Measurements from ENCODE around the gene AIF1L. TPM values are rescaled to one million over a fixed set of nuclear protein-coding genes. Genes with fewer than 3 reads are reported as not detected.

Gene AIF1L
- total RNA-seq, 1 experiment from 2014 or later = 103 TPM

DNA sequence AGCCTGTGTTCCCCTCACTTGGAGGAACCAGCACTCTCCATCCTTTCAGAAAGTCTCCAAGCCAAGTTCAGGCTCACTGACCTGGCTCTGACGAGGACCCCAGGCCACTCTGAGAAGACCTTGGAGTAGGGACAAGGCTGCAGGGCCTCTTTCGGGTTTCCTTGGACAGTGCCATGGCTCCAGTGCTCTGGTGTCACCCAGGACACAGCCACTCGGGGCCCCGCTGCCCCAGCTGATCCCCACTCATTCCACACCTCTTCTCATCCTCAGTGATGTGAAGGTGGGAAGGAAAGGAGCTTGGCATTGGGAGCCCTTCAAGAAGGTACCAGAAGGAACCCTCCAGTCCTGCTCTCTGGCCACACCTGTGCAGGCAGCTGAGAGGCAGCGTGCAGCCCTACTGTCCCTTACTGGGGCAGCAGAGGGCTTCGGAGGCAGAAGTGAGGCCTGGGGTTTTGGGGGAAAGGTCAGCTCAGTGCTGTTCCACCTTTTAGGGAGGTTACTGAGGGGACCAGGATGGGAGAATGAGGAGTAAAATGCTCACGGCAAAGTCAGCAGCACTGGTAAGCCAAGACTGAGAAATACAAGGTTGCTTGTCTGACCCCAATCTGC lies 24.4 kb downstream of the AIF1L start (continued):
- TF ChIP-seq, protein P1, sequence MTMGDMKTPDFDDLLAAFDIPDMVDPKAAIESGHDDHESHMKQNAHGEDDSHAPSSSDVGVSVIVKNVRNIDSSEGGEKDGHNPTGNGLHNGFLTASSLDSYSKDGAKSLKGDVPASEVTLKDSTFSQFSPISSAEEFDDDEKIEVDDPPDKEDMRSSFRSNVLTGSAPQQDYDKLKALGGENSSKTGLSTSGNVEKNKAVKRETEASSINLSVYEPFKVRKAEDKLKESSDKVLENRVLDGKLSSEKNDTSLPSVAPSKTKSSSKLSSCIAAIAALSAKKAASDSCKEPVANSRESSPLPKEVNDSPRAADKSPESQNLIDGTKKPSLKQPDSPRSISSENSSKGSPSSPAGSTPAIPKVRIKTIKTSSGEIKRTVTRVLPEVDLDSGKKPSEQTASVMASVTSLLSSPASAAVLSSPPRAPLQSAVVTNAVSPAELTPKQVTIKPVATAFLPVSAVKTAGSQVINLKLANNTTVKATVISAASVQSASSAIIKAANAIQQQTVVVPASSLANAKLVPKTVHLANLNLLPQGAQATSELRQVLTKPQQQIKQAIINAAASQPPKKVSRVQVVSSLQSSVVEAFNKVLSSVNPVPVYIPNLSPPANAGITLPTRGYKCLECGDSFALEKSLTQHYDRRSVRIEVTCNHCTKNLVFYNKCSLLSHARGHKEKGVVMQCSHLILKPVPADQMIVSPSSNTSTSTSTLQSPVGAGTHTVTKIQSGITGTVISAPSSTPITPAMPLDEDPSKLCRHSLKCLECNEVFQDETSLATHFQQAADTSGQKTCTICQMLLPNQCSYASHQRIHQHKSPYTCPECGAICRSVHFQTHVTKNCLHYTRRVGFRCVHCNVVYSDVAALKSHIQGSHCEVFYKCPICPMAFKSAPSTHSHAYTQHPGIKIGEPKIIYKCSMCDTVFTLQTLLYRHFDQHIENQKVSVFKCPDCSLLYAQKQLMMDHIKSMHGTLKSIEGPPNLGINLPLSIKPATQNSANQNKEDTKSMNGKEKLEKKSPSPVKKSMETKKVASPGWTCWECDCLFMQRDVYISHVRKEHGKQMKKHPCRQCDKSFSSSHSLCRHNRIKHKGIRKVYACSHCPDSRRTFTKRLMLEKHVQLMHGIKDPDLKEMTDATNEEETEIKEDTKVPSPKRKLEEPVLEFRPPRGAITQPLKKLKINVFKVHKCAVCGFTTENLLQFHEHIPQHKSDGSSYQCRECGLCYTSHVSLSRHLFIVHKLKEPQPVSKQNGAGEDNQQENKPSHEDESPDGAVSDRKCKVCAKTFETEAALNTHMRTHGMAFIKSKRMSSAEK (CRISPR knock-in tag; IDR thresholded peaks at IDR 0.05; ENCODE audit: borderline replicate concordance) = no peak

DNA sequence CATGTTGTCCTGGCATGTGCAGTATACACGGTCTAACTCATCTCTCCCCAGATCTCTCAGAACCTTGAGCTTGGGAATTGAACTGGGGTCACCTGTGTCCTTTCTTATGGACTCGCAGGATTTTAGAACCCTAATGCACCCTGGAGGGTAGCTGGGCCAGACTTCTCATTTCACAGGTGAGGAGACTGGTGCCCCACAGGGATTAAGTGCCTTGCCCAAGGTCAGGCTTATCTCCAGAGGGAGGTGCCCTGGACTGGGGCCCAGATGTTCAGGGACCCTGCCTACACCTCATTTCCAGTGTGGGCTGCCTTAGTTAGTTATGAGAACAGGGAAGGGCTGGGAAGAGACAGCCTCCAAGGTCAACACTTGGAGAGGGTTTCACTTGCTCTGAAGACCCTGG lies 25.0 kb downstream of the AIF1L start:
- Mint-ChIP-seq H3K4me3 (no peak overlapping the region), H3K36me3 (peaks cover 39% of the 10 kb centered on the region), H3K4me1 (peaks cover 9% of the 10 kb centered on the region), H3K27me3 (ENCODE audit: low read depth) (peaks cover 3% of the 10 kb centered on the region; the same call in 1 of the 2 replicates), H3K27ac (no peak overlapping the region), H3K9me3 (no peaks in the 10 kb centered on the region)
- TF ChIP-seq, protein P2, sequence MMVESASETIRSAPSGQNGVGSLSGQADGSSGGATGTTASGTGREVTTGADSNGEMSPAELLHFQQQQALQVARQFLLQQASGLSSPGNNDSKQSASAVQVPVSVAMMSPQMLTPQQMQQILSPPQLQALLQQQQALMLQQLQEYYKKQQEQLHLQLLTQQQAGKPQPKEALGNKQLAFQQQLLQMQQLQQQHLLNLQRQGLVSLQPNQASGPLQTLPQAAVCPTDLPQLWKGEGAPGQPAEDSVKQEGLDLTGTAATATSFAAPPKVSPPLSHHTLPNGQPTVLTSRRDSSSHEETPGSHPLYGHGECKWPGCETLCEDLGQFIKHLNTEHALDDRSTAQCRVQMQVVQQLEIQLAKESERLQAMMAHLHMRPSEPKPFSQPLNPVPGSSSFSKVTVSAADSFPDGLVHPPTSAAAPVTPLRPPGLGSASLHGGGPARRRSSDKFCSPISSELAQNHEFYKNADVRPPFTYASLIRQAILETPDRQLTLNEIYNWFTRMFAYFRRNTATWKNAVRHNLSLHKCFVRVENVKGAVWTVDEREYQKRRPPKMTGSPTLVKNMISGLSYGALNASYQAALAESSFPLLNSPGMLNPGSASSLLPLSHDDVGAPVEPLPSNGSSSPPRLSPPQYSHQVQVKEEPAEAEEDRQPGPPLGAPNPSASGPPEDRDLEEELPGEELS (CRISPR knock-in tag; IDR thresholded peaks at IDR 0.05) = no peak
- TF ChIP-seq ZNF281 (CRISPR knock-in tag; IDR thresholded peaks at IDR 0.05) = no peak
- TF ChIP-seq, protein P3, sequence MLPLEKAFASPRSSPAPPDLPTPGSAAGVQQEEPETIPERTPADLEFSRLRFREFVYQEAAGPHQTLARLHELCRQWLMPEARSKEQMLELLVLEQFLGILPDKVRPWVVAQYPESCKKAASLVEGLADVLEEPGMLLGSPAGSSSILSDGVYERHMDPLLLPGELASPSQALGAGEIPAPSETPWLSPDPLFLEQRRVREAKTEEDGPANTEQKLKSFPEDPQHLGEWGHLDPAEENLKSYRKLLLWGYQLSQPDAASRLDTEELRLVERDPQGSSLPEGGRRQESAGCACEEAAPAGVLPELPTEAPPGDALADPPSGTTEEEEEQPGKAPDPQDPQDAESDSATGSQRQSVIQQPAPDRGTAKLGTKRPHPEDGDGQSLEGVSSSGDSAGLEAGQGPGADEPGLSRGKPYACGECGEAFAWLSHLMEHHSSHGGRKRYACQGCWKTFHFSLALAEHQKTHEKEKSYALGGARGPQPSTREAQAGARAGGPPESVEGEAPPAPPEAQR (CRISPR knock-in tag; IDR thresholded peaks at IDR 0.05) = no peak
- no peak for TF ChIP-seq GRHL2 (CRISPR knock-in tag; IDR thresholded peaks at IDR 0.05; ENCODE audit: insufficient replicate concordance, severe bottlenecking)
- DNase-seq (ENCODE audit: low spot score) (no peak), ATAC-seq (no peak)
- ChIA-PET CTCF (no interaction called here), POLR2A (no interaction called here)

- no peak overlapping the region for H3K27ac Mint-ChIP-seq
- DNase-seq (ENCODE audit: low spot score) (no peak), ATAC-seq (no peak)
- no peak overlapping the region for H3K4me3 Mint-ChIP-seq
- H3K4me1 Mint-ChIP-seq = peaks cover 10% of the 10 kb centered on the region
- CTCF ChIA-PET = no interaction called here
- no peaks in the 10 kb centered on the region for H3K9me3 Mint-ChIP-seq
- H3K27me3 Mint-ChIP-seq (ENCODE audit: low read depth) = peaks cover 3% of the 10 kb centered on the region; the same call in 1 of the 2 replicates
- POLR2A ChIA-PET = no interaction called here
- peaks cover 37% of the 10 kb centered on the region for H3K36me3 Mint-ChIP-seq
- no peak for TF ChIP-seq ZNF317 (CRISPR knock-in tag; IDR thresholded peaks at IDR 0.05; ENCODE audit: borderline replicate concordance, low read depth)
- TF ChIP-seq ZNF121 (CRISPR knock-in tag; IDR thresholded peaks at IDR 0.05) = no peak
- no peak for TF ChIP-seq PRRX2 (CRISPR knock-in tag; IDR thresholded peaks at IDR 0.05)
- no peak for TF ChIP-seq PRDM15 (CRISPR knock-in tag; IDR thresholded peaks at IDR 0.05)
- no peak for TF ChIP-seq ZMAT4 (CRISPR knock-in tag; IDR thresholded peaks at IDR 0.05)
- TF ChIP-seq ZNF138 (CRISPR knock-in tag; conservative IDR thresholded peaks at IDR 0.05) = no peak
- no peak for TF ChIP-seq ZNF281 (CRISPR knock-in tag; IDR thresholded peaks at IDR 0.05)
- no peak for TF ChIP-seq ZNF219 (CRISPR knock-in tag; IDR thresholded peaks at IDR 0.05; ENCODE audit: borderline replicate concordance)
Measured at GRCh38 chr9:131122158-131122557, 25.8 kb downstream of the AIF1L start.
